Right atrium auricular region (tissue), 2 donors: Measurements from ENCODE around the gene EFL1. TPM values are rescaled to one million over a fixed set of nuclear protein-coding genes. Genes with fewer than 3 reads are reported as not detected.

Experiments used
- DNase-seq: peaks from one replicate; pipeline ENCODE4 v3.0.0-alpha.2; 2019; ENCODE audit warnings: low spot score
- H3K27ac ChIP-seq, 2 donors: fragments of 200-600 bp; sonication (generic); 1 replicate in 1 of 2; 2 replicates in 1 of 2; pipeline ENCODE4 v1.5.1; 2016 to 2019
- H3K27me3 ChIP-seq, 2 donors: fragments of 200-600 bp; sonication (generic); one replicate each; pipeline versions ENCODE4 v1.5.1 to v1.6.0; 2017 to 2019
- H3K36me3 ChIP-seq: fragments of 200-600 bp; sonication (generic); one replicate; pipeline ENCODE4 v1.5.1; 2016
- H3K4me1 ChIP-seq, 2 donors: fragments of 200-600 bp; sonication (generic); one replicate each; pipeline versions ENCODE4 v1.5.1 to v1.6.0; 2017 to 2019
- H3K4me3 ChIP-seq, 2 donors: fragments of 200-600 bp; sonication (generic); 1 replicate in 1 of 2; 2 replicates in 1 of 2; pipeline ENCODE4 v1.5.1; 2017 to 2019; ENCODE audit warnings: mild to moderate bottlenecking in 1 of 2, moderate library complexity in 1 of 2
- H3K9me3 ChIP-seq, 2 donors: fragments of 200-600 bp; sonication (generic); one replicate each; pipeline ENCODE4 v1.5.1; 2019
- CTCF ChIP-seq, 2 donors: fragments of 200-600 bp; sonication (generic); IDR thresholded peaks; one replicate each; pipeline ENCODE4 v1.5.1; 2019; ENCODE audit warnings: antibody characterized with exemption in 2 of 2
- total RNA-seq, 2 donors: library from RNA; depleted of rRNA; stranded (reverse); fragments of >200 nt; gene quantifications; one replicate each; pipeline ENCODE4 v1.1.0, GENCODE V29; 2016

The EFL1 gene
- total RNA-seq, 2 donors from 2014 or later: 11.0 to 14.2 TPM

- TF ChIP-seq CTCF (IDR thresholded peaks at IDR 0.05): no peak
- Histone ChIP-seq H3K36me3 (peaks cover 26% of the 10 kb centered on the region), H3K27me3 (no peaks in the 10 kb centered on the region), H3K27ac (no peak overlapping the region), H3K4me3 (no peak overlapping the region), H3K9me3 (no peaks in the 10 kb centered on the region), H3K4me1 (no peaks in the 10 kb centered on the region)
- DNase-seq: no peak
Observed at GRCh38 chr15:82134461-82134860, 128.1 kb downstream of the EFL1 start.

GRCh38 chr15:82133251-82133650 lies 129.3 kb downstream of the EFL1 start:
- H3K4me1 ChIP-seq: no peaks in the 10 kb centered on the region
- H3K27ac ChIP-seq: no peak overlapping the region
- peaks cover 22% of the 10 kb centered on the region for H3K36me3 ChIP-seq

GRCh38 chr15:82132742-82133141 lies 129.8 kb downstream of the EFL1 start:
- Histone ChIP-seq H3K4me3 (no peak overlapping the region), H3K4me1 (no peaks in the 10 kb centered on the region), H3K9me3 (no peaks in the 10 kb centered on the region), H3K27me3 (no peaks in the 10 kb centered on the region), H3K27ac (no peak overlapping the region), H3K36me3 (peaks cover 18% of the 10 kb centered on the region)
- no peak for TF ChIP-seq CTCF (IDR thresholded peaks at IDR 0.05)
- no peak for DNase-seq

More at GRCh38 chr15:82133251-82133650, 129.3 kb downstream of the EFL1 start:
- DNase-seq: no peak
- H3K27me3 ChIP-seq: no peaks in the 10 kb centered on the region
- H3K9me3 ChIP-seq: no peaks in the 10 kb centered on the region
- H3K4me3 ChIP-seq: no peak overlapping the region
- TF ChIP-seq CTCF (IDR thresholded peaks at IDR 0.05): no peak

- H3K27me3 ChIP-seq: no peaks in the 10 kb centered on the region
- peaks cover 12% of the 10 kb centered on the region for H3K36me3 ChIP-seq
- DNase-seq: no peak
- H3K9me3 ChIP-seq: no peaks in the 10 kb centered on the region
- no peak for TF ChIP-seq CTCF (IDR thresholded peaks at IDR 0.05)
- no peak overlapping the region for H3K27ac ChIP-seq
- no peaks in the 10 kb centered on the region for H3K4me1 ChIP-seq
- no peak overlapping the region for H3K4me3 ChIP-seq
Observed at GRCh38 chr15:82132096-82132495, 130.4 kb downstream of the EFL1 start.

- Histone ChIP-seq H3K36me3 (peaks cover 8% of the 10 kb centered on the region), H3K27me3 (no peaks in the 10 kb centered on the region), H3K4me1 (no peaks in the 10 kb centered on the region), H3K27ac (no peak overlapping the region), H3K9me3 (no peaks in the 10 kb centered on the region), H3K4me3 (no peak overlapping the region)
- DNase-seq: no peak
- no peak for TF ChIP-seq CTCF (IDR thresholded peaks at IDR 0.05)
Observed at GRCh38 chr15:82130248-82130647, 132.3 kb downstream of the EFL1 start.

GRCh38 chr15:82129761-82130160 lies 132.8 kb downstream of the EFL1 start:
- DNase-seq: no peak
- no peaks in the 10 kb centered on the region for H3K4me1 ChIP-seq
- H3K9me3 ChIP-seq: no peaks in the 10 kb centered on the region
- no peak overlapping the region for H3K27ac ChIP-seq
- no peaks in the 10 kb centered on the region for H3K27me3 ChIP-seq
- no peak for TF ChIP-seq CTCF (IDR thresholded peaks at IDR 0.05)
- H3K4me3 ChIP-seq: no peak overlapping the region
- H3K36me3 ChIP-seq: peaks cover 8% of the 10 kb centered on the region
